ENCODE results near the gene CROCC. TPM values are rescaled to one million over a fixed set of nuclear protein-coding genes. Genes with fewer than 3 reads are reported as not detected.

The CROCC gene
- polyA plus RNA-seq, 4 donors: 22.4 to 78.1 (median 34.6) TPM

Other genes with a start within 250 kb of the CROCC start
- not detected for gene RNU1-4, start 181.4 kb upstream of the CROCC start, polyA plus RNA-seq (ENCODE audit: insufficient read length in 4 of 4)
- gene RNU1-2, start 26.0 kb upstream of the CROCC start, polyA plus RNA-seq (ENCODE audit: insufficient read length in 4 of 4): not detected
- 100 to 1,000 TPM; 204 to 582 (median 224) TPM for gene MFAP2, start 58.7 kb downstream of the CROCC start, polyA plus RNA-seq (ENCODE audit: insufficient read length in 4 of 4)
- 10 to 100 TPM; 25.5 to 38.0 (median 30.1) TPM for gene ATP13A2, start 90.0 kb downstream of the CROCC start, polyA plus RNA-seq (ENCODE audit: insufficient read length in 4 of 4)
- 100 to 1,000 TPM in 3 of 4 donors, 10 to 100 TPM in 1; 87.5 to 163 (median 146) TPM for gene SDHB, start 132.1 kb downstream of the CROCC start, polyA plus RNA-seq (ENCODE audit: insufficient read length in 4 of 4)
- 1 to 10 TPM in 3 of 4 donors, under 1 TPM in 1; 0.35 to 3.3 (median 2.4) TPM for gene PADI2, start 197.5 kb downstream of the CROCC start, polyA plus RNA-seq (ENCODE audit: insufficient read length in 4 of 4)